GM19193 (cell line): ENCODE results near the gene TMEM213.

Experiments
- POLR2A ChIP-seq: IDR thresholded peaks from 4 replicates; pipeline ENCODE4 v1.6.1; 2011; ENCODE audit not compliant: insufficient read depth, insufficient read length; ENCODE audit errors: extremely low read depth

The TMEM213 gene

GRCh38 chr7:138781004-138781403, 16.8 kb upstream of the TMEM213 start:
- no peak for TF ChIP-seq POLR2A

GRCh38 chr7:138784692-138785091, 13.1 kb upstream of the TMEM213 start:
- TF ChIP-seq POLR2A, result no peak

DNA sequence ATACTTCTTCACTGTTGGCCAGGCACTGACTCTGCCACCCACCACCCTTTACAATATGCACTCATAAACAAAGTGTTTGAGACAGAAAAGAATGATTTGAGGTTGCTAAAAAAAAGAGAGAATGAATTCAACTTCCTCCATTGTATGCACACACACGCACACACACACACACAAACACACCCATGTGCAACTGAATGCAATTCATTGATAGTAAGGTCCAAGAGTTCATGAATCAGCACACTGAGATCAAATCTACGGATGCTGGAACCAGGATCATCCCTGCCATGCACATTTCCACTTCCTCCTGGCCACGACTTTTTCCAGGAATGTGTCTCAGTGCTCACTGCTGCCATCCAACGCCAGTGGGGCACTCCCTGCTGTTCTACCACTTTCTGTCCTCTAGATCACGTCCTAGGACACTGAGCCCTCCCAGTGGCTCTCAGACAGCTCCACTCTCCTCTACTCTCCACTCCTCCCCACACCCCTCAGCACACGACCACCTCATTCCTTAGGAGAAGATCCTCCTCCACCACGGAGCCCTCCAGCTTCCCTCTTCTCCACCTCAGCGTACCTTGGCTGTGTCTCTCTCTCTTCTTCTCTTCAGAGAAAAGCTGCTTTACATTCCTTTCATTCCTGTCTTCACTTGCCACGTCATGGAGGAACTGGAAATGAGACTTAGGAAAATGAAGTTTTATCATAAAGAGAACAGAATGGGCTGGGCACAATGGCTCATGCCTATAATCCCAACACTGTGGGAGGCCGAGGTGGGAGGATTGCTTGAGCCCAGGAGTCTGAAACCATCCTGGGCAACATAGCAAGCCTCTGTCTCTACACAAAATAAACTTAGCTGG, 12.0 kb upstream of the TMEM213 start:
- no peak for TF ChIP-seq POLR2A

DNA sequence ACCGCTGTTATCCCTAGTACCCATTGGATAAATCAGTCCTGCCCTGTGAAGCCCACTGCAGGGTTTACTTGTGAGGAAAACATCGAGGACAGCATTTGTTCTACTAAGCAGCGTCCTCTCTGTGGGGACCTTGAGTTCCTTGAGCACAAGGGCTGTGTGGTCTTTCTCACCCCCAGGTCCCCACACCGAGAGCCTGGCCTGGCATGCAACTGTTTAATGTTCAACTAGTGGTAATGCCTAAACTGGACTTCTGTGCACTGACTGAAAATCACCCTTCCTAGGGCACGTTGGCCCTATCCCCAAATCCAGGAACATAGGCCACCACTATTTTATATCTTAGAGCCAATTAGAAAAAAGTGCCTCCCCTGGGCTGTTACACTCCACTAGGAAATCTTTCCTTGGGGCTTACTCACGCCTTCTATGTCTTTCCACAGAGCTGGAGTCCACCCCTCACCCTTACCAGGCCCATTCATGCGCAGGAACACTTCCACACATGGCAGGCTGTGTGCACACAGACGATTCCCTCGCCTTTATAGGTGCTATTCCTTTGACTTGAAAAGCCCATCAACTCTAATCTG, 1.7 kb upstream of the TMEM213 start:
- TF ChIP-seq POLR2A, result no peak

DNA sequence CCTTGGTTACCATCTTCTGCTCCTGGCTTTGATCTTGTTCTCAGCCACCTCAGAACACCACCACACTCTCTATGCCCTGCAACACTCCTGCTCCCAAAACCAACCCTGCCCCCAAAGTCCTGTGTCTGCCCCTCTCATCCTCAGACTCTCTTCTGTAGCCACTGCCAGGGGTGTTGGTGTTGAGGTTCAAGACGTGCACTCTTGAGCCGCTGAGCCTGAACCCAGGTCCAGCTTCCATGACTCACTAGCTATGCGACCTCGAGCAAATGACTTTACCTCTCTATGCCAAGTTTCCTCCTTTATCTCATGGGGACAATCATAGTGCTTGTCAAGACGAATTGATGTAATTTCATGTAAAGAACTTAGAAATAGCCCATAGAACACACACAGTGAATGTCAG, 1.0 kb downstream of the TMEM213 start:
- no peak for TF ChIP-seq POLR2A

- no peak for TF ChIP-seq POLR2A
Observed at GRCh38 chr7:138799336-138800000, 1.7 kb downstream of the TMEM213 start.

GRCh38 chr7:138801256-138801655, 3.5 kb downstream of the TMEM213 start:
- no peak for TF ChIP-seq POLR2A

DNA sequence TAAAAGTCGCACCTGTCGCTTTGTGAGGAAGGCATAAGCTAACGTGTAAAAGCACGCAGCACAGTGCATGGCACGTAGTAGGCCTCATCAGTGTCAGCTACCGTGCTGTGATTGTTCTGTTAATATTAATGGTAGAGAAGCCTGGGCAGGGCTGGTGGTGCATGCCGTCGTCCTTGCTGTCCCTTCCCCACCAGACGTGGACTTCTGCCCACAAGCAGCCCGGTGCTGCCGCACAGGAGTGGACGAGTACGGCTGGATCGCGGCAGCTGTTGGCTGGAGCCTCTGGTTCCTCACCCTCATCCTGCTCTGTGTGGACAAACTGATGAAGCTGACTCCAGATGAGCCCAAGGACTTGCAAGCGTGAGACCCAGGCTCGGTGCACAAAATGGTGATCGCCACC, 4.9 kb downstream of the TMEM213 start:
- no peak for TF ChIP-seq POLR2A

DNA sequence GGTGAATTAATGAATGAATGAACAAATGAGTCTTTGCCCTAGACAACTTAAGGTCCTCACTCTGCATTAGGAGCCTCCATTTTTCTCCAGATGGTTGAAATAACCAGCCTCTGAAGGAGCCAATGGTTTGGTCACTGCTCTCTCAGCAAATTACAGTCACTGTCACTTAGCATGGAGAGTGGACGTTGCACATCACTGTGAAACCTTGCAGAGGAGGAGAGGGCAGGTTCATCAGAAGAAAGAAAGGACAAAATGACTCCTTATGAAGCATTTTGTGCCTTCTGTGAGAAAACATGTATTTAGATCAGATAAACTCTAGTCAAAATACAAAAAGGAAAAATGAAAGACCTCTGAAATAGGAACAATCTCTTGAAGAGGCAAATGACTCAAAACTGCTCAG, 6.8 kb downstream of the TMEM213 start:
- no peak for TF ChIP-seq POLR2A

DNA sequence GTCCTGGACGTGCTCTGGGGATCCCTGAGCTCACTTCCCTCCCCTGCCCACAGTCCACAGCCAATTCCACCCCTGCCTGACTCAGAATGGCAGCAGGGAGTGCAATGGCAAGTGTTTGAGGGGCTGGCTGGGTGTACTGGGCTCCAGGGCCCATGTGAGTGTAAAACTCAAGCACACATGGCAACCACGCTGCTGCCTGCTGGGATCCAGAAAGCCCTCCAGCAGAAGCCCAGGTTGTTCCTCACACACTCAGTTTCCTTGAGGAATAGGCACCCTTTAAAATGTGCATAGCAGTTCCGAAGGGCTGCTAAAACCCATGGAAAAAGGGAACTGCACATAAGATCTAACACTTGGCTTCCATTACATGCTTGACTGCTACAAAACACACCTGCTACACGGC, 11.6 kb downstream of the TMEM213 start:
- no peak for TF ChIP-seq POLR2A

GRCh38 chr7:138813945-138814344, 16.2 kb downstream of the TMEM213 start:
- no peak for TF ChIP-seq POLR2A

DNA sequence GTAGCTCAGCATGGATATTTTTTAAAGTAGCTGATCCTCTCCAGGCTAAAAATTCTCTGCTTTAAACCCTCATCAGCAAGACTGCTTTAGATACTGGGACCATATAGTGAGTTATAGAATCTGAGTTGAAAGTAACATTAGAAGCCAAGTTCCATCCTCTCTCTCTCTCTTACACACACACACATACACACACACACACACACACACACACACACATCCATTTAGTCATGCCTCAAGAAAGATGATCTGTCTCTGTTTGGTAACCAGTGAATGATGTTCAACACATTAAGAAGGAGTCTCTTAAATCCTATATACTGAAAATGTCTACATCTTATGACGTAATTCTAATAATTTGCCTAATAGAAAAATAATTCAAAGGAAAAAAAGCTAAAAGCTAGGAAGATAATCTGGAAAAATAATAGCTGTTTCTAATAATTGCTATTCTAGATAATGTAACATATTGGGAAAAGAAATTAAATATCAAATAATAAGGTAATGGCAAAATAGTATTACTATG, 17.1 kb downstream of the TMEM213 start:
- no peak for TF ChIP-seq POLR2A

DNA sequence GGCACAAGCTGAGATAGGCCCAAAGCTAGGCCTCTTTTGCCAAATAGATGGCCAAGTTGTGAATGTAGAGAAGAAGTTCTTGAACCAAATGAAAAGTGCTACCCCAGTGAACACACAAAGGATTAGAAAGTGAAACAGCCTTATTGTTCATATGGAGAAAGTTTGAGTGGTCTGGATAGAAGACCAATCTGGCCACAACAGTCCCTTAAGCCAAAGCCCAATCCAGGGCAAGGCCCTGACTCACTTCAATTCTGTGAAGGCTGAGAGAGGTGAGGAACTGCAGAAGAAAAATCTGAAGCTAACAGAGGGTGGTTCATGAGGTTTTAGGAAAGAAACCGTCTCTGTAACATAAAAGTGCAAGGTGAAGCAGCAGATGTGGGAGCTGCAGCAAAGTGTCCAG, 18.9 kb downstream of the TMEM213 start:
- TF ChIP-seq POLR2A, result no peak

- no peak for TF ChIP-seq POLR2A
Observed at GRCh38 chr7:138819625-138820024, 21.8 kb downstream of the TMEM213 start.

- no peak for TF ChIP-seq POLR2A
Observed at GRCh38 chr7:138821912-138822311, 24.1 kb downstream of the TMEM213 start.

GRCh38 chr7:138822867-138823535, 25.2 kb downstream of the TMEM213 start:
- no peak for TF ChIP-seq POLR2A
